K562 (cell line): Measurements from ENCODE around the gene C2orf76. TPM values are rescaled to one million over a fixed set of nuclear protein-coding genes. Genes with fewer than 3 reads are reported as not detected.

Experiments used
- ATAC-seq: fragments of 200-7000 bp; cut with Tn5 transposase; 3 replicates; pipeline ENCODE4 v1.9.1; 2020; ENCODE audit warnings: moderate library complexity
- BruUV-seq: library from RNA; stranded (reverse); fragments of 400-500 nt; replicated peaks from 2 replicates; lab custom pipeline; 2021; lab: Mats Ljungman, UMichigan
- CTCF ChIA-PET: fragments of 300-600 bp; formaldehyde crosslinking; extraction: SDS; loops from one replicate; lab custom pipeline; 2021; ENCODE audit warnings: low intra/inter-chr PET ratio; lab: Yijun Ruan, JAX
- POLR2A ChIA-PET: fragments of 300-600, 350-650 bp; sonication (Branson Sonifier 250); formaldehyde crosslinking; extraction: SDS; loops from one replicate; lab custom pipeline; 2021; ENCODE audit warnings: antibody characterized with exemption, inconsistent platforms; lab: Yijun Ruan, JAX
- DNase-seq, 4 experiments: peaks; one replicate each; pipeline versions ENCODE4 v3.0.0 to v3.0.0-alpha.2; 2011 to 2018; ENCODE audit warnings: low spot score in 3 of 4, mixed read lengths in 3 of 4; ENCODE audit errors: extremely low read depth in 1 of 4
- FAIRE-seq: peaks from 2 replicates; lab custom pipeline; 2011; peaks lifted over from hg19 to GRCh38; lab: Jason Lieb, UNC
- H2AFZ ChIP-seq: 2 replicates; pipeline ENCODE4 v1.6.0; 2011; ENCODE audit warnings: low read depth, low read length, control low read depth, inconsistent platforms
- H3K27ac ChIP-seq: fragments of 200-600 bp; 3 replicates; pipeline ENCODE4 v1.8.0; 2011; ENCODE audit warnings: low read depth, mild to moderate bottlenecking, control low read depth, inconsistent platforms, low read length, moderate library complexity, mixed read lengths; ENCODE audit errors: extremely low read depth
- H3K27me3 ChIP-seq, 2 experiments: fragments of 300-600 bp in 1 of 2; 2 replicates in 1 of 2; 3 replicates in 1 of 2; pipeline versions ENCODE4 v1.6.0 to v1.8.0; 2011; ENCODE audit warnings: inconsistent platforms in 2 of 2, low read length in 2 of 2, mild to moderate bottlenecking in 1 of 2, mixed read lengths in 1 of 2, moderate library complexity in 1 of 2; ENCODE audit not compliant: control insufficient read depth in 2 of 2, insufficient read depth in 2 of 2
- H3K36me3 ChIP-seq: fragments of 300-600 bp; 3 replicates; pipeline ENCODE4 v1.8.0; 2011; ENCODE audit warnings: mild to moderate bottlenecking, low read length, inconsistent platforms; ENCODE audit not compliant: control insufficient read depth, insufficient read depth
- H3K4me1 ChIP-seq, 2 experiments: fragments of 200-600 bp in 1 of 2; replicated peaks in 1 of 2; 2 replicates in 1 of 2; 3 replicates in 1 of 2; pipeline versions ENCODE4 v1.5.1 to v1.8.0; 2011; ENCODE audit warnings: inconsistent platforms in 2 of 2, low read length in 2 of 2, mild to moderate bottlenecking in 1 of 2, mixed read lengths in 1 of 2, moderate library complexity in 1 of 2; ENCODE audit not compliant: control insufficient read depth in 2 of 2, insufficient read depth in 2 of 2
- H3K4me2 ChIP-seq: 2 replicates; pipeline ENCODE4 v1.6.1; 2011; ENCODE audit warnings: low read length, control low read depth, inconsistent platforms, mixed read lengths; ENCODE audit not compliant: insufficient read depth
- H3K4me3 ChIP-seq: fragments of 200-600 bp; sonication (generic), shearing (Covaris generic); 2 replicates; pipeline ENCODE4 v1.5.1; 2016; ENCODE audit warnings: control low read depth, inconsistent platforms
- H3K79me2 ChIP-seq: fragments of 200-600 bp; 3 replicates; pipeline ENCODE4 v1.8.0; 2011; ENCODE audit warnings: low read length, inconsistent platforms; ENCODE audit not compliant: control insufficient read depth, insufficient read depth
- H3K9ac ChIP-seq, 2 experiments: 2 replicates each; pipeline versions ENCODE4 v1.6.0 to v1.6.1; 2011; ENCODE audit warnings: low read depth in 2 of 2, low read length in 2 of 2, control low read depth in 1 of 2, inconsistent platforms in 1 of 2, mild to moderate bottlenecking in 1 of 2, mixed read lengths in 1 of 2; ENCODE audit not compliant: insufficient read depth in 1 of 2
- H3K9me1 ChIP-seq: one replicate; pipeline ENCODE4 v1.6.0; 2011; ENCODE audit warnings: inconsistent platforms, mild to moderate bottlenecking, low read length, moderate library complexity; ENCODE audit not compliant: control insufficient read depth, insufficient read depth
- H3K9me3 ChIP-seq: replicated peaks from 2 replicates; pipeline ENCODE4 v1.5.1; 2011; ENCODE audit warnings: low read depth, low read length, inconsistent platforms; ENCODE audit not compliant: control insufficient read depth, insufficient read depth
- H4K20me1 ChIP-seq: replicated peaks from 2 replicates; pipeline ENCODE4 v1.6.1; 2011; ENCODE audit warnings: low read length, inconsistent platforms, mixed read lengths; ENCODE audit not compliant: control insufficient read depth, insufficient read depth
- ARID4B ChIP-seq: sonication (generic); formaldehyde crosslinking; IDR thresholded peaks from 2 replicates; pipeline ENCODE4 v1.8.0; 2022; ENCODE audit warnings: mild to moderate bottlenecking, missing genetic modification reagents
- BDP1 ChIP-seq: IDR thresholded peaks from 3 replicates; pipeline ENCODE4 v1.6.1; 2011; ENCODE audit not compliant: insufficient read length, insufficient read depth
- GTF2A2 ChIP-seq: IDR thresholded peaks from 2 replicates; pipeline ENCODE4 v1.6.1; 2016; ENCODE audit warnings: mild to moderate bottlenecking, missing genetic modification characterization, missing compliant biosample characterization
- MAZ ChIP-seq, 2 experiments: fragments of 450-650 bp in 1 of 2; sonication (generic) in 1 of 2; formaldehyde crosslinking; IDR thresholded peaks in 1 of 2; conservative IDR thresholded peaks in 1 of 2; 2 replicates each; pipeline versions ENCODE4 v1.4.0 to v1.5.0; 2020; ENCODE audit warnings: mild to moderate bottlenecking in 1 of 2, missing genetic modification reagents in 1 of 2
- MCM3 ChIP-seq: fragments of 450-650 bp; IDR thresholded peaks from 2 replicates; pipeline ENCODE4 v1.6.1; 2016
- MIER1 ChIP-seq: fragments of 450-650 bp; IDR thresholded peaks from 2 replicates; pipeline ENCODE4 v1.6.1; 2016; ENCODE audit warnings: antibody characterized with exemption, mild to moderate bottlenecking, low read depth
- MLLT1 ChIP-seq, 2 experiments: fragments of 450-650 bp; IDR thresholded peaks; 2 replicates each; pipeline ENCODE4 v1.6.1; 2016
- NCOA4 ChIP-seq: fragments of 450-650 bp; IDR thresholded peaks from 2 replicates; pipeline ENCODE4 v1.6.1; 2018; ENCODE audit warnings: mild to moderate bottlenecking; ENCODE audit not compliant: partially characterized antibody
- NR3C1 ChIP-seq: sonication (generic); formaldehyde crosslinking; IDR thresholded peaks from 2 replicates; pipeline ENCODE4 v1.8.1; 2022; ENCODE audit warnings: missing genetic modification reagents
- NR4A1 ChIP-seq, 2 experiments: fragments of 250-450 bp in 1 of 2; fragments of 450-650 bp in 1 of 2; sonication (Bioruptor Pico) in 1 of 2; IDR thresholded peaks; 2 replicates each; pipeline versions ENCODE4 v1.4.0 to v1.6.1; 2016 to 2020; ENCODE audit warnings: mild to moderate bottlenecking in 2 of 2, missing compliant biosample characterization in 1 of 2, missing genetic modification characterization in 1 of 2, moderate library complexity in 1 of 2
- OTX1 ChIP-seq: fragments of 450-650 bp; formaldehyde crosslinking; IDR thresholded peaks from 2 replicates; pipeline ENCODE4 v1.4.0; 2022; ENCODE audit warnings: mild to moderate bottlenecking
- SETDB1 ChIP-seq: IDR thresholded peaks from one replicate; pipeline ENCODE4 v1.6.1; 2012; ENCODE audit warnings: low read length, control low read depth, inconsistent platforms
- SREBF2 ChIP-seq: sonication (generic); formaldehyde crosslinking; IDR thresholded peaks from 2 replicates; pipeline ENCODE4 v1.4.0; 2020; ENCODE audit warnings: mild to moderate bottlenecking, missing genetic modification reagents
- ZC3H4 ChIP-seq: sonication (generic); formaldehyde crosslinking; IDR thresholded peaks from 2 replicates; pipeline ENCODE4 v1.9.0; 2021; ENCODE audit warnings: missing genetic modification reagents, borderline replicate concordance
- ZNF232 ChIP-seq: sonication (generic); formaldehyde crosslinking; IDR thresholded peaks from 2 replicates; pipeline ENCODE4 v1.8.0; 2022; ENCODE audit warnings: mild to moderate bottlenecking, missing genetic modification reagents
- ZNF354B ChIP-seq: fragments of 250-450 bp; sonication (Bioruptor Pico); IDR thresholded peaks from 2 replicates; pipeline ENCODE4 v1.4.0; 2020
- ZNF655 ChIP-seq: fragments of 250-450 bp; sonication (Bioruptor Pico); IDR thresholded peaks from 2 replicates; pipeline ENCODE4 v1.5.0; 2021
- ZNF830 ChIP-seq: fragments of 250-450 bp; sonication (Bioruptor Pico); IDR thresholded peaks from 2 replicates; pipeline ENCODE4 v1.5.0; 2021; ENCODE audit warnings: mild to moderate bottlenecking
- WGBS: fragments of 100-300 bp; shearing (Covaris generic); methylation state at CpG from one replicate; pipeline ENCODE4 v1.1.6; 2016; ENCODE audit warnings: low coverage, mixed read lengths; ENCODE audit not compliant: insufficient coverage; ENCODE audit errors: missing lambda C conversion rate; 5-methylcytosine and 5-hydroxymethylcytosine counted together
- in situ Hi-C: fragments of 300-500 bp; cut with MboI; formaldehyde crosslinking; loops from 4 replicates; pipeline ENCODE4 v1.15.0; 2018; ENCODE audit warnings: inconsistent platforms, mixed read lengths
- intact Hi-C: fragments of 100-400 bp; cut with micrococcal nuclease; formaldehyde crosslinking; loops from 2 replicates; pipeline ENCODE4 v1.14.2; 2022
- polyA plus RNA-seq, 8 experiments: library from polyadenylated mRNA; depleted of rRNA in 4 of 8; stranded (reverse) in 5 of 8; unstranded in 3 of 8; fragments of >200 nt; fragmentation: Nextera tagmentation in 2 of 8; fragmentation: Illumina TruSeq in 1 of 8; extraction: Ambion mirVana in 2 of 8; extraction: Trizol in 1 of 8; gene quantifications; 2 replicates each; pipeline versions ENCODE4 v1.2.1 to v1.2.3, GENCODE V29; 2011 to 2014; ENCODE audit warnings: inconsistent platforms in 1 of 8, missing spikeins in 1 of 8
- total RNA-seq, 7 experiments: library from RNA; depleted of rRNA in 6 of 7; stranded (reverse); fragments of >200 nt in 6 of 7; fragmentation: Illumina TruSeq in 2 of 7; extraction: Trizol in 2 of 7; gene quantifications; 2 replicates each; pipeline versions ENCODE4 v1.2.1 to v1.2.3, GENCODE V29; 2011 to 2021; ENCODE audit warnings: low replicate concordance in 1 of 7

C2orf76 gene
- total and polyA plus RNA-seq, 9 of the 15 experiments (the other 6 are each of a cell fraction or from before 2014, with no cell fraction given) = 4.8 to 26.2 (median 14.5) TPM

GRCh38 chr2:119304847-119305246 lies 61.8 kb downstream of the C2orf76 start:
- in situ Hi-C loops (no loop called here), intact Hi-C loops (no loop called here)
- ChIA-PET CTCF (no interaction called here), POLR2A (no interaction called here)
- H2AFZ ChIP-seq = no peak overlapping the region
- no peaks in the 10 kb centered on the region for H3K9me1 ChIP-seq
- H3K79me2 ChIP-seq = no peaks in the 10 kb centered on the region
- H4K20me1 ChIP-seq = no peaks in the 10 kb centered on the region
- H3K4me2 ChIP-seq = no peak overlapping the region
- no peak overlapping the region for H3K27ac ChIP-seq
- 6% methylated on average over 2 of the region's 2 CpGs for WGBS
- H3K4me3 ChIP-seq = no peak overlapping the region
- peaks cover 0 to 11% of the 10 kb centered on the region in 2 experiments; a peak in 2 of 5 replicates for H3K27me3 ChIP-seq
- no peak for DNase-seq
- no TSS peak for BruUV-seq
- H3K9me3 ChIP-seq = no peaks in the 10 kb centered on the region
- no peak for FAIRE-seq
- no peaks in the 10 kb centered on the region for H3K36me3 ChIP-seq
- no peaks in the 10 kb centered on the region for H3K4me1 ChIP-seq
- no peak for ATAC-seq
- H3K9ac ChIP-seq = no peak overlapping the region
- TF ChIP-seq GTF2A2 = no peak
- TF ChIP-seq BDP1 = no peak
- no peak for TF ChIP-seq NR4A1 (CRISPR knock-in tag; IDR thresholded peaks at IDR 0.05)
- no peak for TF ChIP-seq NR4A1 (tag; IDR thresholded peaks at IDR 0.05)
- no peak for TF ChIP-seq ZNF655 (CRISPR knock-in tag)
- TF ChIP-seq SREBF2 = no peak
- TF ChIP-seq MCM3 = no peak
- TF ChIP-seq ZC3H4 (CRISPR knock-in tag) = no peak
- TF ChIP-seq ZNF354B (CRISPR knock-in tag) = no peak
- no peak for TF ChIP-seq NCOA4
- no peak for TF ChIP-seq MAZ (CRISPR knock-in tag; conservative IDR thresholded peaks at IDR 0.05 in 1 of 2, IDR thresholded peaks at IDR 0.05 in 1 of 2)
- TF ChIP-seq NR3C1 (CRISPR knock-in tag) = no peak
- no peak for TF ChIP-seq MLLT1 (IDR thresholded peaks at IDR 0.05)
- TF ChIP-seq ZNF830 = no peak
- TF ChIP-seq ZNF232 (CRISPR knock-in tag) = no peak
- TF ChIP-seq MIER1 = no peak
- TF ChIP-seq ARID4B (CRISPR knock-in tag) = no peak
- no peak for TF ChIP-seq OTX1
- TF ChIP-seq SETDB1 = no peak
